Central memory CD4-positive, alpha-beta T cell (primary cell): ENCODE measurements around the gene POLR1G.
"Not testable (repeated sequence)": the region's sequence is repeated elsewhere in the genome, so short reads cannot be mapped to it uniquely, and the experiment has no call there.

ENCODE experiments used
- DNase-seq: peaks from one replicate; pipeline ENCODE4 v3.0.0; 2022

Gene POLR1G

DNA sequence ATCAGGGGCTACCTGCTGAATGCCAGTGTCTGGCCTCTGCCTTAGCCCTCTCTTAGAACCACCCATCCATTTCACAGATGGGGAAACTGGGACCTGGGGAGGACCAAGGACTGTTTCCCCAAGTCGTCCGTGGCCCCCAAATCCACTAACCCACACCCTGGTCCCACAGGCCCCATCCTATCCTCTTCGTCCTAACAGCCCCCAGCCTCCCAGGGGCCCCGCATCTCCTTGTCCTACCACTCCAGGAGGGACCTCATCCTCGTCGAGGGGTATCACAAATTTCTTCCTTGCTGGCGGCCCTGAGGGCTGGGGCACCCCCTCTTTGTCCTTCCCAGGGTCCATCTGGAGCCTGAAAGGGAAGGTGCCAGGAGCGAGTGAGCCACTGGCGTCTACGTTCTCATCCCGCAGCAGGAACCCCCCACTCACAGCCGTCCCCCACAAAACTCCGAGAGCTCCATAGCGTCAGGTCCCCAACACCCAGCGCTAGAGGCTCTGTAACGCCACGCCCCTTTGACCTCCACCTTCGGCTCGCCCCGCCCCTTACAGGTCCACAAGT, 16.7 kb downstream of the POLR1G start:
- peak; percentile 65 for DNase-seq

DNA sequence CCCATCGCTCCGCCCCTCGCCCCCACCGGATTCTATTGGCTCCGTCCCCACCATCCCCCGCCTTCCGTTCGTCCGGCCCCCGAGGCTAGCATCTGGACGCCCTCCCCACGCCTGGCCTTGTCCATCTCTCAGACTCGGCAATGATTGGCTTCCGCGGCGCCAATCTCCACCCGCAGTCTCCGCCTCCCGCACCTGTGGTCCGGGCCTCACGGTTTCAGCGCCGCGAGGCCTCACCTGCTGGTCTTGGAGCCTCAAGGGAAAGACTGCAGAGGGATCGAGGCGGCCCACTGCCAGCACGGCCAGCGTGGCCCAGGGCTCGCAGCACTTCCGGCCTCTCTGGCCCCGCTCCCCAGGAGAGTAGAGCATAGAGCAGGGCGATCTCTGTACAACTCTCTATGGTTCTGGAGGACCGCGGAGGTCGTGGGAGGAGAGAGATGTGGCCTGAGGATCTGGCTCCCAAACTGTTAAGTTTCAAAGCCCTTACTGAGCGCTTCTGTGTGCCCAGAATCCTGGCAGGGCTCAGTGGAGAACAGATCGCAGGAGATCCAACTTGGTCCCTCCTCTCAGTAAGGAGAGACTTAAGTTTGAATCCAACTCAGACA, 17.2 kb downstream of the POLR1G start, which contains the start of gene ERCC1:
TSS of gene ERCC1 (minus strand) at position 329 of the 602 bp plus-strand sequence. CDS start 543 bp downstream, outside the sequence.
- DNase-seq, result no peak

- no peak for DNase-seq
Observed at GRCh38 chr19:45424191-45425058, 18.0 kb downstream of the POLR1G start.

- no peak for DNase-seq
Observed at GRCh38 chr19:45428384-45429231, 22.2 kb downstream of the POLR1G start.

- DNase-seq, result not testable (repeated sequence)
Observed at GRCh38 chr19:45429896-45430295, 23.5 kb downstream of the POLR1G start.

- DNase-seq, result not testable (repeated sequence)
Observed at GRCh38 chr19:45431008-45431407, 24.6 kb downstream of the POLR1G start.

DNA sequence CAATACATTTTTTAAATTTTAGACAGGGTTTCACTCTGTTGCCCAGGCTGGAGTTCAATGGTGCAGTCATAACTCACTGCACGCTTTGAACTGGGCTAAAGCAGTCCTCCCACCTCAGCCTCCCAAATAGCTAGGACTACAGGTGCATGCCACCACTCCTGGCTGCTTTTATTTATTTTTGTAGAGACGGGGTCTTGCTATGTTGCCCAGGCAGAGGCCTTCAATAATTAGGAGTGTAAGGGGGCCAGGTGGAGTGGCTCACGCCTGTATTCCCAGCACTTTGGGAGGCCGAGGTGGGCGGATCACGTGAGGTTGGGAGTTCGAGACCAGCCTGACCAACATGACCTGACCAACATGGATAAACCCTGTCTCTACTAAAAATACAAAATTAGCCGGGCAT, 26.1 kb downstream of the POLR1G start:
- DNase-seq, result not testable (repeated sequence)

GRCh38 chr19:45437328-45437727, 30.9 kb downstream of the POLR1G start:
- DNase-seq, result no peak

GRCh38 chr19:45439190-45439568, 32.7 kb downstream of the POLR1G start:
- no peak for DNase-seq

DNA sequence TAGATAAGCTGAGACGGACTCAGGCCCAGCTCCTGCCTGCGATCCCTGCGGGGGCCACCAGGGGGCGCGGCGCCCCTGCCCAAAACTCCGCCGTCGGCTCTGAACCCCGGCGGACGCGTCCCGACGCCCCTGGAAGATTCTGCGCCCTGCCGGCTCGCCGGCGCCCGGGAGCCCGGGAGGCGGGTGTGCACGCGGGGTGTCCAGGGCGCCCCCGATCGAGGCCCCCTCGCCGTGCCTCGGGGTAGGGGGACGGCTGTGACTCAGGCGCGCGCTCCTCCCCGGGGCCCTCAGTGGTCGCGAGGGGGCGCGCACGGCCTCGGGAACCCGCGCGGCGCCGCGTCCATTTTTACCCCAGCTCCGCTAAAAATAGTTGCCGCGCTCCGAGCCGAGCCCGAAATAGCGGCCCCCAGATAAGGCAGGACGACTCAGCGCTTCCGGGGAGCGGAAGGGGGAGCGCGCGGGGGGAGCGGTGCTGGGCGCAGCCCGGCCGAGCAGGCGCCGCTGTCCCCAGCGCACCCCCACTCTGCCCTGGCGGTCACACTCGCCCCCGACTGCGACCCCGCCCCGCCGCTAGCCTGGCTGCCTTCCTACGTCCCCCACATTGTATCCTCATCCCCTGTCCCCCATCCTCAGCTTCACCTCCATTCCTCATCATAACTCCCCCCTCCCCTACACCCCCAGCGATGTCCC, 33.3 kb downstream of the POLR1G start:
- peak; percentile 82 for DNase-seq

GRCh38 chr19:45440259-45440638, 33.8 kb downstream of the POLR1G start:
- no peak for DNase-seq

DNA sequence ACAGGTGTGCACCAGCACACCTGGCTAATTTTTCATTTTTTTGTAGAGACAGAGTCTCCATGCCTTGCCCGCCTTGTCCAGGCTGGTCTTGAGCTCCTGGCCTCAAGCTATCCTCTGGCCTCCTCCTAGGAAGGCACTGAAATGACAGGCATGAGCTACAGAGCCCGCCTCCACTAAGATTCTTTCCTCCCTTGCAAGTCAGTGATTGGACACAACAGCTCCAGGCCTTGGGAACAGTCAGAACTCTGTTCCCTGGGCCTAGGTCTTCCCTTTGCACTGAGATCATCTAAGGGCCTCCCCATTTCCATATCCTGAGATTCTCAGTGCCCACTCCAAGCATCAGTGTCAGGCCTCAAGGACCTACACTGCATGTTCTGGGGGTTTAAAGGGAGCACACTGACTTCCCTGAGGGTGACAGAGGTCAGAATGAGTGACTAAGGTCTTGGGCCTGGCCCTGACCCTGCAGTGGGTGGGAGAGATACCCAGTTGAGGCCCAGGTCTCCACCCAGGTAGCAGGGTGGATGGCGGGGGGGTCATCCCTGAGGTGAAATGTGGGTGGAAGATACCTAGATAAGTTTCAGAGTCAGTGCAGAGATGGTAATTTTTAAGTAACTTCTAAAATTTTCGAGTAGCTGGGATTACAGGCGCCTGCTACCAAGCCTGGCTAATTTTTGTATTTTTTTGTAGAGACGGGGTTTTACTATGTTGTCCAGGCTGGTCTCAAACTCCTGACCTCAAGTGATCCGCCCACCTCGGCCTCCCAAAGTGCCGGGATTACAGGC, 34.6 kb downstream of the POLR1G start:
- no peak for DNase-seq

- no peak for DNase-seq
Observed at GRCh38 chr19:45442408-45442777, 35.9 kb downstream of the POLR1G start.

GRCh38 chr19:45442778-45443461, 36.5 kb downstream of the POLR1G start:
- DNase-seq, result peak; percentile 42

GRCh38 chr19:45443462-45444317, 37.2 kb downstream of the POLR1G start:
- DNase-seq, result peak; percentile 38

- DNase-seq, result peak; percentile 80
Observed at GRCh38 chr19:45444318-45445041, 38.0 kb downstream of the POLR1G start.

DNA sequence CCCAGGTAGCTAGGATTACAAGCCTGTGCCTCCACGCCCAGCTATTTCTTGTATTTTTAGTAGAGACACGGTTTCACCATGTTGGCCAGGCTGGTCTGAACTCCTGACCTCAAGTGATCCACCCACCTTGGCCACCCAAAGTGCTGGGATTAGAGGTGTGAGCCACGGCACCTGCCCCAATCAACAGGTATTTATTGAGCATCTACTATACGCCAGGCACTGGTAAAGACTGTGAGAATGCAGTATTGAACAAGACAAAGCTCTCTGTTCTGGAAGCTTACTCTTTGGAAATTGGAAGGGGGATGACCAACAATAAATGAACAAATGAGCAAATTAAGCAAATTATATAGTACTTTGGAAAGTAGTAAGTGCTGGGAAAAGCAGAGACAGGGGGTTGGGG, 38.7 kb downstream of the POLR1G start:
- no peak for DNase-seq

GRCh38 chr19:45446295-45446694, 39.9 kb downstream of the POLR1G start:
- DNase-seq, result no peak

- no peak for DNase-seq
Observed at GRCh38 chr19:45446944-45447343, 40.5 kb downstream of the POLR1G start.
